ENCODE data around the gene RAI14. TPM values are rescaled to one million over a fixed set of nuclear protein-coding genes. Genes with fewer than 3 reads are reported as not detected.

The RAI14 gene
- total RNA-seq, 1 donor from 2014 or later = 92.7 TPM

DNA sequence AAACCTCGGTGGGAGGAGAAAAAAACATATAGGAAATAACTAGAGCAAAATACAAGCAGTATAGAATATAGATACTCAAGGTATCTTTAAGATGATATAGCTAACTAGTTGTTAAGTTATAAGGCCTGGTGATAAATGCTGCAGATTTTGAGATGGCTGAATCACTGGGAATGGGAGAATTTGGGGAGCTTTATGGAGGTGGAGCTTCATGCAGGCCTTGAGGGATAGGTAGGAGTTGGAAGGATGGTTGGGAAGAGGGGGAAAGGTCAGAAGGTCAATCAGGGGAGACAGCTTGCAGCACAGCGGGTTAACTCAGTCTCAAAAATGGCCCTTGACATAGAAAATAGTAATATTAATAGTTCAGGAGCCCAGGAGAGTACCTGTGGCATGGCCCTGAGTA is 34.8 kb downstream of the RAI14 start:
- Mint-ChIP-seq H3K27ac (ENCODE audit: unreplicated experiment) (no peak overlapping the region), H3K36me3 (ENCODE audit: low read depth) (peaks cover 5% of the 10 kb centered on the region), H3K4me3 (no peak overlapping the region), H3K27me3 (ENCODE audit: low read depth) (no peaks in the 10 kb centered on the region), H3K9me3 (no peaks in the 10 kb centered on the region), H3K4me1 (peaks cover 35% of the 10 kb centered on the region)
- DNase-seq (ENCODE audit: low read depth, low spot score) = no peak
- TF ChIP-seq, protein P1, sequence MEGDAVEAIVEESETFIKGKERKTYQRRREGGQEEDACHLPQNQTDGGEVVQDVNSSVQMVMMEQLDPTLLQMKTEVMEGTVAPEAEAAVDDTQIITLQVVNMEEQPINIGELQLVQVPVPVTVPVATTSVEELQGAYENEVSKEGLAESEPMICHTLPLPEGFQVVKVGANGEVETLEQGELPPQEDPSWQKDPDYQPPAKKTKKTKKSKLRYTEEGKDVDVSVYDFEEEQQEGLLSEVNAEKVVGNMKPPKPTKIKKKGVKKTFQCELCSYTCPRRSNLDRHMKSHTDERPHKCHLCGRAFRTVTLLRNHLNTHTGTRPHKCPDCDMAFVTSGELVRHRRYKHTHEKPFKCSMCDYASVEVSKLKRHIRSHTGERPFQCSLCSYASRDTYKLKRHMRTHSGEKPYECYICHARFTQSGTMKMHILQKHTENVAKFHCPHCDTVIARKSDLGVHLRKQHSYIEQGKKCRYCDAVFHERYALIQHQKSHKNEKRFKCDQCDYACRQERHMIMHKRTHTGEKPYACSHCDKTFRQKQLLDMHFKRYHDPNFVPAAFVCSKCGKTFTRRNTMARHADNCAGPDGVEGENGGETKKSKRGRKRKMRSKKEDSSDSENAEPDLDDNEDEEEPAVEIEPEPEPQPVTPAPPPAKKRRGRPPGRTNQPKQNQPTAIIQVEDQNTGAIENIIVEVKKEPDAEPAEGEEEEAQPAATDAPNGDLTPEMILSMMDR (conservative IDR thresholded peaks at IDR 0.05) = no peak

DNA sequence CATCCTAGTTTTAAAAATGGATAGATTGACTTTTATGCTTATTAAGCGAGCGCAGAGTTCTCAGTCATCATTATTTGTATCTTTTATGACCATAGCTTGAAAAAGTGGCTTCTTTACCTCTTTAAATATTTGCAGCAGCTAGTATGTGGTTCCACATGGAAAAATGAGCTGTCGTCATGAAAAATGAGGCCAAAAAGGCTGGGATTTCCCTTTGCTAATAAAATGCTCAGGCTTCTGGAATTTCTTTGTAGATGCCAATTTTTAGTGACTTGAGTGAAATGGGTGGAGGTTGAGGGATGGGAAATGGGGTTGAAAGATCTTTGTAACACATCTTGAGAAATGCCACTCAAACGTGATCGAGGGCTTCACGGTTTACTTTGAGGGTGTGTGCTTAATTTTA is 35.2 kb downstream of the RAI14 start:
- H3K36me3 Mint-ChIP-seq (ENCODE audit: low read depth) = peaks cover 5% of the 10 kb centered on the region
- no peak overlapping the region for H3K27ac Mint-ChIP-seq (ENCODE audit: unreplicated experiment)
- DNase-seq (ENCODE audit: low read depth, low spot score) = no peak
- H3K4me3 Mint-ChIP-seq = no peak overlapping the region
- peaks cover 31% of the 10 kb centered on the region for H3K4me1 Mint-ChIP-seq
- H3K9me3 Mint-ChIP-seq = no peaks in the 10 kb centered on the region
- H3K27me3 Mint-ChIP-seq (ENCODE audit: low read depth) = no peaks in the 10 kb centered on the region
- TF ChIP-seq, protein P1 (conservative IDR thresholded peaks at IDR 0.05) = no peak

DNA sequence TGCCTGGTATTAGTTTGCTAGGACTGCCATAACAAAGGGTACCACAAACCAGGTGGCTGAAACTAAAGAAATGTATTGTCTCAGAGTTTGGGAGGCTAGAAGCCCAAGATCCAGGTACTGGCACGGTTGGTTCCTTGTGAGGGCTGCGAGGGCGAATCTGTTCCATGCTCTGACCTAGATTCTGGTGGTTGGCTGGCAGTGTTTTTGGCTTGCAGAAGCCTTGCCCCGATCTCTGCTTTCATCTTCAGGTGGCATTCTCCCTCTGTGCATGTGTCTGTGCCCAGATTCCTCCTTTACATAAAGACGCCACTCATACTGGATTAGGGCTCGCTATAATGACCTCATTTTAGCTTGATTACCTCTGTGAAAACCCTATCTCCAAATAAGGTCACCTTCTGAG is 36.7 kb downstream of the RAI14 start:
- no peak for DNase-seq (ENCODE audit: low read depth, low spot score)
- Mint-ChIP-seq H3K27ac (ENCODE audit: unreplicated experiment) (no peak overlapping the region), H3K9me3 (no peaks in the 10 kb centered on the region), H3K4me1 (peaks cover 21% of the 10 kb centered on the region), H3K36me3 (ENCODE audit: low read depth) (peaks cover 5% of the 10 kb centered on the region), H3K27me3 (ENCODE audit: low read depth) (no peaks in the 10 kb centered on the region), H3K4me3 (no peak overlapping the region)
- TF ChIP-seq, protein P1 (conservative IDR thresholded peaks at IDR 0.05) = no peak

DNA sequence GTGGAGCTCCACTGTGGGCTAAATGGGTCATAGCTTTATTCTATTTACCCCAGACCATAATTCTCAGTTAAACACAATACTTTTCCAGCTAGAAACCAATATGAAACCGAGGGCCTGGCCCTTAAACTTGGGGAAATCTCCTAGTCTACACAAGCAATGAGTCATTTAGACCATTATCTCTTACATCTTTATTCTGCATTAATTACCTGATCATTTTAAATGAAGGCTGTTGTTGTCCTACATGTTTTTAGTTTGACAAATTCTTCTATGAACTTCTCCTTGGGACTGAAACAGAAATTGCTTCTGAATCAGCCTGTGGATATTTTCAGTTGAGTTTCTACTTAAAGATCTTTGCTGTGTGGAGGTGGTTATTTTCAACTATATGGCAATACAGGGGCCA is 37.9 kb downstream of the RAI14 start:
- no peak overlapping the region for H3K27ac Mint-ChIP-seq (ENCODE audit: unreplicated experiment)
- TF ChIP-seq, protein P1 (conservative IDR thresholded peaks at IDR 0.05) = no peak
- DNase-seq (ENCODE audit: low read depth, low spot score) = no peak
- peaks cover 21% of the 10 kb centered on the region for H3K4me1 Mint-ChIP-seq
- no peaks in the 10 kb centered on the region for H3K9me3 Mint-ChIP-seq
- no peaks in the 10 kb centered on the region for H3K27me3 Mint-ChIP-seq (ENCODE audit: low read depth)
- no peak overlapping the region for H3K4me3 Mint-ChIP-seq
- peaks cover 3% of the 10 kb centered on the region for H3K36me3 Mint-ChIP-seq (ENCODE audit: low read depth)

DNA sequence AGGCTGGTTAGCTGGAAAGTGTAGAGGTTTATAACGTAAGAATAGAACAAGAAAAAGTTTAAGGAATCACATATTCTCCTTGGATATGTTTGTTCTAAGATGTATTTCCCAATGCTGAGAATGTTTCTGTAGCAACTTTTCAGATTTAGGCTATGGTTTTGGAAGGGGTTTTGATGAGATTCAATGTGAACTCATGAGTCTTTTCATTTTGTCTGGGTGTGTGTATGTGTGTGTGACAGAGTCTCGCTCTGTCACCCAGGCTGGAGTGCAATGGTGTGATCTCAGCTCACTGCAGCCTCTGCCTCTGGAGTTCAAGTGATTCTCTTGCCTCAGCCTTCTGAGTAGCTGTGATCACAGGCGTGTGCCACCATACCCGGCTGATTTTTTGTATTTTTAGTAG is 38.6 kb downstream of the RAI14 start:
- Mint-ChIP-seq H3K9me3 (no peaks in the 10 kb centered on the region), H3K36me3 (ENCODE audit: low read depth) (peaks cover 3% of the 10 kb centered on the region), H3K27ac (ENCODE audit: unreplicated experiment) (no peak overlapping the region), H3K4me1 (peaks cover 20% of the 10 kb centered on the region), H3K27me3 (ENCODE audit: low read depth) (no peaks in the 10 kb centered on the region), H3K4me3 (no peak overlapping the region)
- no peak for DNase-seq (ENCODE audit: low read depth, low spot score)
- TF ChIP-seq, protein P1 (conservative IDR thresholded peaks at IDR 0.05) = no peak

Measured in neural crest cell (in vitro differentiated cells).